GM19397 (cell line): ENCODE data around the gene C7.
"Not testable (repeated sequence)": the region's sequence is repeated elsewhere in the genome, so short reads cannot be mapped to it uniquely, and the experiment has no call there.

Experiments used
- ATAC-seq: cut with Tn5 transposase; IDR thresholded peaks from one replicate; pipeline ENCODE4 v1.9.1; 2021; ENCODE audit warnings: mild to moderate bottlenecking, moderate library complexity; ENCODE audit not compliant: unreplicated experiment

Gene C7

DNA sequence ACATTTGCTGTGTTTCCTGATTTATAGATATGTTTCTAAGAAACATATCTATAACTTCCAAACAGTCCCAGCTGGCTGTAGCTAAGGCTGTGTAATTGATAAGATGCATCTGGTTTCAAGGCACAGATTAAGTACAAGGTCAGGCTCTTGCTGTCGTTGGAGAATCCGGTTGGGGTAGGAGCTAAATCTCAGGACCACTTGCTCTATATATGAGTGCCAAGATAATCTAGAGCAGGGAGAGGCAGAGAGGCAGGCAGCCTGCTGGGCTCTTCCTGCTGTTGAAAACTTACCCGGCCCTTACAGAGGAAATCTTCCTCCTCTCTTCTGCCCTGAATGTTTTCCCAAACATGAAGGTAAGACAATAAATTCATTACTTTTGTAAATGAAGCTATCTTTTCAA lies at the start of gene C7:
TSS of gene C7 (plus strand) at position 234 of the 400 bp plus-strand sequence. CDS start at position 348, 114 bp downstream.
- ATAC-seq: no peak

DNA sequence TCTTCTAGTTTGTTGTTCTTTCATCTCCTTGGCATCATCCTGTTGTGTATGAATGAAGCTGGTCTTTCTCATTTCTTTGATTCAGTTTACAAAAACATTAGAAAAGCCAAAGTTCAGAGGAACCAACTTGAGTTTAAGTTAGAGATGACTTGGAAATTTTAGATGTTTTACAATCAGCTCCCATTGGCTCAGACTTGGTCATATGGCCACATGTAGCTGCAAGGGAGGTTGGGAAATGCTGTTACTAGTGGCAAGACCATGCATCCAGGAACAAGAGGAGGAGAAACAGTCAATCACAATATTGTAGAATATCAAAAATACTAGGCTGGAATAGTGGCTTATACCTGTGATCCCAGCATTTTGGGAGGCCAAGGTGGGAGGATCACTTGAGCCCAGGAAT lies 48.6 kb upstream of the C7 start:
- no peak for ATAC-seq

DNA sequence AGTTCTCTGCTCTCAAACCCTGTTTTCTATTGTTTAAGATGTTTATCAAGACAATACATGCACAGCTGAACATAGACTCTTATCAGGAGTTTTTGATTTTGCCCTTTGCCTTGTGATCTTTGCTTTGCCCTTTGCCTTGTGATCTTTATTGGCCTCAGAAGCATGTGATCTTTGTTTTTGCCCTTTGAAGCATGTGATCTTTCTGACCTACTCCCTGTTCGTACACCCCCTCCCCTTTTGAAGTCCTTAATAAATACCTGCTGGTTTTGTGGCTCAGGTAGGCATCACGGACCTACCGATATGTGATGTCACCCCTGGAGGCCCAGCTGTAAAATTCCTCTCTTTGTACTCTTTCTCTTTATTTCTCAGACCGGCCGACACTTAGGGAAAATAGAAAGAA lies 44.3 kb upstream of the C7 start:
- not testable (repeated sequence) for ATAC-seq

DNA sequence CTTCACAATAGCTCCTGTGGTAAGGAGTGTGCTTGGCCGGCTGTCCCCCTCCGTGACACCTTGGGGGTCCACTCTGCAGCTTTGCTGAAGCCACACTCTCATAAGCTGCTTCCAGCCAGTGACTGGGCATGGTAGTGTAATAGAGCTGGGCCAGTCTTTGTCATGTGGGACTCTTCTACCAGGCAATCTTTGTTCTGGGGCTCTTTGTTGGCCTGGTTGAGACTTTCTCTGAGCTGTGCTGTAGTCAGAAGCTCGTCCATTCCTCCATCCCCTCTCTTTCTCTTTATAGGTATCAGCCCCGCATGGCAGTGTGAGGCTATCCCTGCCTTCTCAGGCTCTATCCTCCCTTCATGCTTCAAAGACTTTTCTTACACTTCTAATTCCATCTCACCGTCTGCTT lies 42.5 kb upstream of the C7 start:
- no peak for ATAC-seq

DNA sequence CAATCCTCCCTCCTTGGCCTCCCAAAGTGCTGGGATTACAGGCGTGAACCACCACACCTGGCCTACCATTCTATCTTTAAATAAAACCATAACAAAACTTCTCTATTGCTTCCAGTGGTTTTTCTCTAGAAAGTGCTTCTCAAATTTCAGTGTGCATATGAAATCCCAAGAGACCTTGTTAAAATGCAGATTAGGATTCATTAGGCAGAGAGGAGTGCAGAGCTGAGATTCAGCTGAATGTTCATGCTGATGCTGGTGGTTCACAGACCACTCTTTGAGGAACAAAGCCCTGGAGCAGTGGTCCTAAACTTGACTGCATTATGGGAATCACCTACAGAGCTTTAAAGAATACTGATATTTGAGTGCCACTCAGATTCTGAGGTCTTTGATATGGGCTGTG lies 39.9 kb upstream of the C7 start:
- no peak for ATAC-seq

DNA sequence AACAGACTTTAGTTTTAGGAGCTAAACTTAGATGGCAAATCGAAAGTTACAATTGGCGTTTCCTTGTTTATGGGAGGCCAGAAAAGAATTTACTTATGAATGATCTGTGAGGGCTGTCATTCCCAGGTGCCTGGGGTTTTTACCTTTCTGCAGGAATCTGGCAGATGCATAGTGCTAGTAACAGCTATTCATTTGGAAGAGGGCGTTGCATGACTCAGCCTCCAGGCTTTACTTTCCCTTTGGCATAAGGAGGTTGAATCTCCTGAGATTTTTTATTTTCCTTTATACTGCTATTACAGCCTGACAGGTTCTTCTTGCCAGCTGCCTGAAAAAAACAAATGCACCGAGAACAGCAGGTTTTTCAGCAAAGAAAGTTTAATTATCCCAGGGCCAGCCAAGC lies 38.1 kb upstream of the C7 start:
- no peak for ATAC-seq

DNA sequence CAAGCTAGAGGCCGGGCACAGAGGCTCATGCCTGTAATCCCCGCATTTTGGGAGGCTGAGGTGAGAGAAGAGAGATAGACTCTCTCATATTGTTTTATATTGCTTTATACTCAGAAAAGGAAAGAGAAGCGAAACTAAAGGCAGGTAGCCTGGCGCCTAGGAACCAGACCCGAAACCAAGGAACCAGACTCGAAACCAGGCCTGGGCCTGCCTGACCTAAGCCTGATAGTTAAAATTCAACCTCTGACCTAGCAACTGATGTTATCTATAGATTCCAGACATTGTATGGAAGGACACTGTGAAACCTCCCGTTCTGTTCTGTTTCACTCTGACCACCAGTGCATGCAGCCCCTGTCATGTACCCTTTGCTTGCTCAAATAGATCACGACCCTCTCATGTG lies 37.0 kb upstream of the C7 start:
- ATAC-seq: not testable (repeated sequence)

DNA sequence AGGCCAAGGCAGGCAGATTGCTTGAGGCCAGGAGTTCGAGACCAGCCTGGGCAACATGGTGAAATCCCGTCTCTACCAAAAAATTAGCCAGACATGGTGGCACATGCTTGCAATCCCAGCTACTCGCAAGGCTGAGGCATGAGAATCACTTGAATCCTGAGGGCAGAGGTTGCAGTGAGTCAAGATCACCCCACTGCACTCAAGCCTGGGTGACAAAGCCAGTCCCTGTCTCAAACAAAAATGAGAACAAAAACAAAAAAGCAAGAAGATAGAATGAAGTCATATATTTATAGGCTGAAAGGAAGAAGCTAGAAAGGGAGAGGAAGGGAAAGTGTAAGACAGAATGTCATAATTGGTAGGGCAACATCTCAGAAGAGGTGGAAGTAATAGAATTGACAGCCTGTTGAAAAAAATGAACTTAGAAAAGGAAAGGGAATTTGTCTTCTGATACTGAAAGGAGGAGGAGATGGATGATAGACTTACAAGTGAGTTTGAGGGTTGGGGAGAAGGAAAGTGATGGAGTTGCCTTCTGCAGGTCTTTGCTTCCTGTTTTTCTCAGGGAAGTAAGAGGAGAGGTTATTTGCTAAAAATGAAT lies 35.9 kb upstream of the C7 start:
- ATAC-seq: no peak

DNA sequence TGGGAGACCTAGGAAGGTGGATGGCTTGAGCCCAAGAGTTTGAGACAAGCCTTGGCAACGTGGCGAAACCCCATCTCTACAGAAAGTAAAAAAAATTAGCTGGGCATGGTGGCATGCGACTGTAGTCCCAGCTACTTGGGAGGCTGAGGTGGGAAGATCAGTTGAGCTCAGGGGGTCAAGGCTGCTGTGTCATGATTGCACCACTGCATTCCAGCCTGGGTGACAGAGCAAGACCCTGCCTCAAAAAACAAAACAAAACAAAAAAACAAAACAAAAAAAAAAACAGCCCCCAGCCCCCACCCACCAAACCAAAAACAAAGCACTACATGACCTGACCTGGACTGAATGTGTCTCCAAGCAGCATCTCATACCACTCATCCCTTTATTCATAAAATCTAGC lies 33.3 kb upstream of the C7 start:
- ATAC-seq: no peak

DNA sequence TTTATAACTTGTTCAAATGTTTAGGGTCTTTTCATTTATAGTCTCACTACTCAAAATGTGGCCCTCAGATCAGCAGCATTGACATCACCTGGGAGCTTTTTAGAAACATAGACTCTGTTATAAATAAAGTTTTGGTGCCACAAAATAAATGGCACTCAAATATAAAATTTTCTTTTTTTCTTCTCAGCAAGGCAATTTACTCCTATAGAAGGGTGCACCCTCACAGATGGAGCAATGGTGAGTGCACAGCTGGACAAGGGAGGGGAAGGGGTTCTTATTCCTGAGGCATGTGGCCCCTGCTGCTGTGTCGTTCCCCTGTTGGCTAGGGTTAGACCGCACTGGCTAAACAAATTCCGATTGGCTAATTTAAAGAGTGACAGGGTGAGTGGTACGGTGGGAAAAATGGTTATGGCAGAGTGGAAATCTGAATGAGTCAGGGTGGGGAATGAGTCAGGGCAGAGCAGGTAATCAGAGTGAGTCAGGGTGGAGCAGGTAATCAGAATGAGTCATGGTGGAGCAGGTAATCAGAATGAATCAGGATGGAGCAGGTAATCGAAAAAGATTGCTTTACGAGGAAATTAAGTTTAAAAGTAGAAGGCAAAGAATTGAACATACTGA lies 31.8 kb upstream of the C7 start:
- no peak for ATAC-seq

DNA sequence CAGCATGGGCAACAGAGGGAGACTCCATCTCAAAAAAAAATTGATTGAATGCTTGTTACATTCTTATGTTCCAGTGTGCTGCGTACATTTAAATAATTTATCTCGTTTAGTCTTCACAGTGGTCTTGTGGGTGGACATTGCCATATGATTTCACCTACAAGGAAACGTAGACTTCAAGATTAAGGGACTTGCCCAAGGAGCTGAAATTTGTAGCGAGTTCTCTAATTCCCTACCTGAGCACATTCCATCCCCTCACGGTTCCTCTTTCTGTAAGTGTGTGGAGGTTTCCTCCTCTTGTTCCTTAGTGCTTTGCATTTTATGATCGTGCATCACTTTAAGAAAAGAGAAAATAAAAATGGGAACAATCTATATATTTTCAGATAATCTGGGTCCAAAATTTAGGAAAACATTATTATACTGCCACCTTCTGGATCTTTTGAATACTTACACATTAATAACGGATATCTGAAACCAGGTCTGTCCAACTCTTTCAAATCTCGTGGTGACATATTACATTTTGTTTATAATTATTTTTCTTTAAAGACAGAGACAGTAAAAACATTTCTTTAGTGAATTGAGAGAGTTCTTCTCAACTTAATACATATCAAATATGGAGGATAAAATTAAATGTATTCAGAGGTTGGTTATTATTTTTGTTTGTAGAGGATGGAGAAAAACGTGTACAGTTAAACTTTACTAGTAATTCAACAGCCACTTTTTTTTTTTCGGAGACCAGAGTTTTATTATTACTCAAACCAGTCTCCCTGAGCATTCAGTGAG lies 29.9 kb upstream of the C7 start:
- no peak for ATAC-seq

DNA sequence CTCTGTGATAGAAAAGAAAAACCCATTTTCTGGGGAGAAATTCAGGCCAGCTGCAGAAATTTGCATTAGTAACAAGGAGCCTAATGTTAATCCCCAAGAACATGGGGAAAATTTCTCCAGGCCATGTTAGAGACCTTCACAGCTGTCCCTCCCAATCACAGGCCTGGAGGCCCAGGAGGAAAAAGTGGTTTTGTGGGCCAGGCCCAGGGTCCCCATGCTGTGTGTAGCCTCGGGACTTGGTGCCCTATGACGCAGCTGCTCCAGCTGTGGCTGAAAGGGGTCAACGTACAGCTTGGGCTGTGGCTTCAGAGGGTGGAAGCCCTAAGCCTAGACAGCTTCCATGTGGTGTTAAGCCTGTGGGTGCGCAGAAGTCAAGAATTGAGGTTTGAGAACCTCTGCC lies 27.0 kb upstream of the C7 start:
- no peak for ATAC-seq

DNA sequence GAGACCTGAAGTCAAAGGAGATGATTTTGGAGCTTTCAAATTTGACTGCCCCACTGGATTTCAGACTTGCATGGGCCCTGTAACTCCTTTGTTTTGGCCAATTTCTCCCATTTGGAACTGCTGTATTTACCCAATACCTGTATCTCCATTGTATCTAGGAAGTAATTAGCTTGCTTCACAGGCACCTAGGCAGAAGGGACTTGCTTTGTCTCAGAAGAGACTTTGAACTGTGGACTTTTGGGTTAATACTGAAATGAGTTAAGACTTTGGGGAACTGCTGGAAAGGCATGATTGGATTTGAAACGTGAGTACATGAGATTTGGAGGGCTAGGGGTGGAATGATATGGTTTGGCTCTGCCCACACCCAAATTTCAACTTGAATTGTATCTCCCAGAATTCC lies 26.2 kb upstream of the C7 start:
- ATAC-seq: not testable (repeated sequence)

DNA sequence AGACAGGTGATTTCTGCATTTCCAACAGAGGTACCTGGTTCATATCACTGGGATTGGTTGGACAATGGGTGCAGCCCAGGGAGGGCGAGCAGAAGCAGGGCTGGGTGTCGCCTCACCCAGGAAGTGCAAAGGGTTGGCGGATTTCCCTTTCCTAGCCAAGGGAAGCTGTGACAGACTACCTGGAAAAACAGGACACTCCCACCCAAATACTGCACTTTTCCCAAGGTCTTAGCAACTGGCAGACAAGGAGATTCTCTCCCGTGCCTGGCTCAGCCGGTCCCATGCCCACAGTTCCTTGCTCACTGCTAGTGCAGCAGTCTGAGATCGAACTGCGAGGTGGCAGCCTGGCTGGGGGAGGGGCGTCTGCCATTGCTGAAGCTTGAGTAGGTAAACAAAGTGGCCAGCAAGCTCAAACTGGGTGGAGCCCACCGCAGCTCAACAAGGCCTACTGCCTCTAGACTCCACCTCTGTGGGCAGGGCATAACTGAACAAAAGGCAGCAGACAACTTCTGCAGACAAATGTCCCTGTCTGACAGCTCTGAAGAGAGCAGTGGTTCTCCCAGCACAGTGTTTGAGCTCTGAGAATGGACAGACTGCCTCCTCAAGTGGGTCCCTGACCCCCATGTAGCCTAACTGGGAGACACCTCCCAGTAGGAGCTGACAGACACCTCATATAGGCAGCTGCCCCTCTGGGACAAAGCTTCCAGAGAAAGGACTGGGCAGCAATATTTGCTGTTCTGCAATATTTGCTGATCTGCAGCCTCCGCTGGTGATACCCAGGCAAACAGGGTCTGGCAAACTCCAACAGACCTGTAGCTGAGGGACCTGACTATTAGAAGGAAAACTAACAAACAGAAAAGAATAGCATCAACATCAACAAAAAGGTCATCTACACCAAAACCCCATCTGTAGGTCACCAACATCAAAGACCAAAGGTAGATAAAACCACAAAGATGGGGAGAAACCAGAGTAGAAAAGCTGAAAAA lies 13.6 kb upstream of the C7 start:
- ATAC-seq: not testable (repeated sequence)

DNA sequence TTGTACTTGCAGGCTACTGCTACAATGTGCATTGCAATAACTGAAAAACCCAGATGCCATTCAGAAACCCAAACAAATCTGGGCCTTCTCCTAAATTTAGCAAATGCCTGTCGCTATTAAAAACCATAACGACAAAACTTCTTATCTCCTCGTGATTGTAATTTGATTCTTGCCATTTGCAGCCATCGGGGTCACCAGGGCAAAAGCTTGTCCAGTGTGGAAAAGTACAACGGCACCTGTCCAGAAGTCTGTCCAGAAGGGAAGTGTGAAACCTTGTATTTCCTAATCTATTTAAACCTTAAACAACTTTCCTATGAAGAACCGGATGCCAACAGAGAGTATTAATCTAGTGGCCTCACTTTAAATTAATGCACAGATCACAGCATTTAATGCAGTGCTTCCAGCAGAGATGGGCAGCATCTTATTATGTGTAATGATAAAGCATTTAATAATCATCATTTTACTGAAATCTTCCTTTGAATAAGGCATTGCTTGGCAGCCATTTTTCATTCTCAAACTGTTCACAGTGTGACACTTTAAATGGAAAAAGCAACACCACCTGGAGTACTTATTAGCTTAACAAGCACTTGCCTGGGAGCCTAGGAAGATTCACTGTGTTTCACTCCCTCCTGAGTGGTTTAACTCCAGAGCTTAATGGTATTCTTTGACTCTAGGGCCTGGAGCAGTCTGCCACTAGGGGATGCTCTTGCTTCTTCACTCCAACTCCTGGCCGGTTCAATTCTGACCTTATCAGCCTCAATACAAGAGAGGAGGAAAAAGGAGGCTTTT lies 4.9 kb upstream of the C7 start:
- ATAC-seq: peak; percentile 85

DNA sequence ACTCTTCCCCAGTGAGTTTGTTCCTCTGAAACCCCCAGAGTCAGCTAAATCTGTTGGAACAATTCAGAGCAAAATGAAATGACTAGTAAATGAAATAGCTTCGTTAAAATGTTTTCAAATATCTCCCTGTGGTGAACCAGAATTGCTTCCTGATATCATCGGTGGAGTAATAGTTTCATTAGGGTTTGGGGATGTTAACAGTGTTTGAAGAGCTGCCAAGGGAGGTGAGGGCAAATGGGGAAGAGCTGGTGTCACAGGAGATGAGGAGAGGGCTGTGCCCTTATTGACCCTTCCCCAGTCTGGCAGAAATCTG lies 4.3 kb upstream of the C7 start:
- ATAC-seq: no peak

DNA sequence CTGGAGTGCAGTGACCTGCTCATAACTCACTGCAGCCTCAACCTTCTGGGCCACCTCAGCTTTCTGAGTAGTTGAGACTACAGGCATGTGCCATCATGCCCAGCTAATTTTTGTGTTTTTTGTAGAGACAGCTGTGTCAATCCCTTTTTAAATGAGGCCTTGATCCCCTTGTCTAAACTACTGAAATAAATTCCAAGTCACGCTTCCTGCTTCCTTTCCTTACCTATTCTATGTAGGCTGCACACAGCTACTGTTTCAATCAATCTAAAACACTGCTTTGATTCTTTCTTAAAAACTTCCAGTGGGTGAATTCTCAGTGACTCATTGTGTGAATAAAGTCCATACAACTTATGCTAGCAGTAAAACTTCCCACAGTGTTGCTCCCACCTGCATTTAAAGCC lies 2.9 kb upstream of the C7 start:
- ATAC-seq: no peak

DNA sequence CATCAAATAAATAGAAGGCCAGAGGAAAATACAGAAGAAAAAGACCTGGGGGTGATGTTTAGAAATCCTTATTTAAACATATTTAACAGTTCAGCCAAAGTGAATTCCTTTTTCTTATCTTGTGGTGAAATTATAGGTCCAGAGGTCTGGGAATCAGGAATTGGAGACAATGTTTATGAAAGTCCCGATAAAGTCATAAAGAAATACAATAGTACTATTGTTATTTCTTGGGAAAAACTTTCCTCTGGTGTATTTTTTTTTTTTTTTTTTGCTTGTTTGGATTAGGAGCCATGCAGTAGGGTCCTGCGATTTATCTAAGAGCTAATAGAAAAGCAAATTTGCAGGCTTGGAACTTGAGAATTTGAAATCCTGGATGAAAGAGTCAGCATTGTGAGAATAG lies 426 bp downstream of the C7 start:
- ATAC-seq: no peak

DNA sequence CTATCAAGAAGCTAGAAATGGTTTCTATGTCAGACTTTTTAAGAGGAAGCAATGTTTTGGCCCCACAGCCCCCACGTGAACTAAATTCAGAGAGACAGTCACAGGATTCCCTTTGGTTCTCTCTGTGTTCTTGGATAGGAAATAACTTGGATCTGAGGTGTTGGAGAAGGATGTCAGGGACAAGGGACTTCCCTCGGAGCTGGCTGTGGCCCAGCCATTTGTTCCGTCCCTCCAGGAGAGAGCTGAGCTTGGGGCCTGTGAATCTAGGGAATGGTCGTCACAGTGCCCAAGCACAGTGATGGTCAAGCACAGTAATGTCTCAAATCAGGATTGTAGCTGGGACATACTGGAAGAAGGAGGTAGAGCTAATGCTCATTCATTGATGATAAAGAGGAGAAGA lies 2.0 kb downstream of the C7 start:
- ATAC-seq: no peak

DNA sequence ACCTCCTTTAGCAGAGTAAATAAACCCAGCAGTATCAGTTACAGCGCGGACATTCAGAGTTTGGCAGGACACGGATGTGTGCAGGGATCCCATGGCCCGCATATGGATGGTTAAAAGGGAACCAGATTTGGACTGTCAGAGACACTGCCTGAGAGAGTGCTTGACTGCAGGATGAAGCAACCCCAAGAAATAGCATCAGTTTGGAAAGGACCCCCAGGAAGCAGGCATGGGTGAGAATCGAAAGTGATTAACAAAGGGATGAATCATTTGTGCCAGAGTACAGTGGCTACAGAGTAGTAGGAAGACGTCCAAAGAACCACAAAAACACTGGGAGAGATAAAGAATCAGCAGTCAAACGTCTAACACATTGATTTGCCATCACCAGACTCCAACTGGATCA lies 5.5 kb downstream of the C7 start:
- ATAC-seq: no peak
